Pancreas (tissue), 10 donors: ENCODE measurements around the gene RGS12. TPM values are rescaled to one million over a fixed set of nuclear protein-coding genes. Genes with fewer than 3 reads are reported as not detected.
A peak's percentile ranks its signal among the peaks of the same experiment; 100 is the strongest.

Experiments
- ATAC-seq, 4 donors: fragments of 200-7000 bp; cut with Tn5 transposase; one replicate each; pipeline versions ENCODE4 v1.8.0 to v1.9.1; 2020; ENCODE audit warnings: mild to moderate bottlenecking in 4 of 4, moderate library complexity in 4 of 4
- DNase-seq, 6 donors: peaks; one replicate each; pipeline ENCODE4 v3.0.0-alpha.2; 2020
- FAIRE-seq: peaks from 2 replicates; lab custom pipeline; 2012; peaks lifted over from hg19 to GRCh38; lab: Jason Lieb, UNC
- H3K27ac ChIP-seq, 4 donors: fragments of 200-600 bp; sonication (generic); 1 replicate in 3 of 4; 2 replicates in 1 of 4; pipeline versions ENCODE4 v1.5.0 to v1.8.0; 2020
- H3K27me3 ChIP-seq, 4 donors: fragments of 200-600 bp; one replicate each; pipeline ENCODE4 v1.8.0; 2021
- H3K36me3 ChIP-seq, 3 donors: fragments of 200-600 bp; sonication (generic) in 1 of 3; one replicate each; pipeline versions ENCODE4 v1.5.0 to v1.8.0; 2020 to 2021
- H3K4me1 ChIP-seq, 3 donors: fragments of 200-600 bp; one replicate each; pipeline ENCODE4 v1.8.0; 2021
- H3K4me3 ChIP-seq, 4 donors: fragments of 200-600 bp; sonication (generic) in 2 of 4; one replicate each; pipeline versions ENCODE4 v1.5.0 to v1.8.0; 2020 to 2021
- H3K9me3 ChIP-seq, 4 donors: fragments of 200-600 bp; one replicate each; pipeline ENCODE4 v1.8.0; 2021
- CTCF ChIP-seq, 4 donors: fragments of 200-600 bp; sonication (generic) in 3 of 4; IDR thresholded peaks; one replicate each; pipeline versions ENCODE4 v1.5.0 to v1.8.0; 2021; ENCODE audit warnings: antibody characterized with exemption in 4 of 4
- WGBS, 2 donors: extraction: QIAGEN DNeasy Blood & Tissue Kit; methylation state at CpG; one replicate each; pipeline ENCODE4 v1.1.7; 2013; 5-methylcytosine and 5-hydroxymethylcytosine counted together
- intact Hi-C, 3 donors: fragments of 100-400 bp; cut with DNase I; formaldehyde crosslinking; loops; one replicate each; pipeline versions ENCODE4 v1.11.1 to v1.14.2; 2022
- polyA plus RNA-seq, 2 donors: library from polyadenylated mRNA; stranded (reverse); fragments of 200-250 nt; gene quantifications; one replicate each; pipeline ENCODE4 v1.2.3, GENCODE V29; 2013
- total RNA-seq, 6 donors: library from RNA; stranded (reverse); fragmentation: NEBNext Ultra II Directional in 4 of 6; extraction: Animal tissue kit (Norgen Biotek cat#: 25700) in 4 of 6; gene quantifications; one replicate each; pipeline versions ENCODE4 v1.2.1 to v1.2.4, GENCODE V29; 2021 to 2023
- donor health status: healthy with polysubstance abuse.
- donor health status: DM: no; HTN: no; CAD: no; lungs with moderate emphysema.
- donor health status: DM: no; HTN: no; CAD: no.
- donor health status: control.
- donor health status: control.
- donor health status: Bipolar disorder and iron deficiency.
- donor health status: DM: yes; HTN: yes; CAD: no.
- donor health status: DM: no; HTN: no; CAD: no.
- donor health status: DM: no; HTN: no; CAD: no.
- donor health status: DM: yes; HTN: yes; CAD: no.

Gene RGS12
- total and polyA plus RNA-seq, 8 donors = 4.6 to 21.6 (median 10.4) TPM

- WGBS, 2 donors = 94 to 97% methylated on average over 28 of the region's 28 CpGs
- intact Hi-C loops = loop anchor here in 2 of 3 donors (5.0 to 10.0 kb wide), 3 partner anchors 105 to 142 kb away; partner anchors contain the start of gene HGFAC (in 1 of the 2)
- Histone ChIP-seq H3K36me3 (no peaks in the 10 kb centered on the region), H3K9me3 (no peaks in the 10 kb centered on the region), H3K27me3 (no peaks in the 10 kb centered on the region), H3K4me1 (no peaks in the 10 kb centered on the region), H3K27ac (no peak overlapping the region), H3K4me3 (no peak overlapping the region)
- FAIRE-seq (no peak), ATAC-seq (no peak), DNase-seq (peak in 1 of 6 donors; percentile 69)
- TF ChIP-seq CTCF (IDR thresholded peaks at IDR 0.05) = no peak
These were observed 47.3 kb downstream of the RGS12 start for GRCh38 chr4:3340038-3340699.

GRCh38 chr4:3340700-3341083 lies 47.9 kb downstream of the RGS12 start:
- intact Hi-C loops = loop anchor here in 2 of 3 donors (5.0 to 10.0 kb wide), 3 partner anchors 104 to 142 kb away; partner anchors contain the start of gene HGFAC (in 1 of the 2)

GRCh38 chr4:3341760-3342159 lies 48.9 kb downstream of the RGS12 start:
- Histone ChIP-seq H3K4me3 (no peak overlapping the region), H3K4me1 (no peaks in the 10 kb centered on the region), H3K27me3 (no peaks in the 10 kb centered on the region), H3K9me3 (no peaks in the 10 kb centered on the region), H3K36me3 (no peaks in the 10 kb centered on the region), H3K27ac (no peak overlapping the region)
- WGBS, 2 donors = 74 to 76% methylated on average over 7 of the region's 7 CpGs
- ATAC-seq (no peak), FAIRE-seq (no peak), DNase-seq (peak in 1 of 6 donors; percentile 4)
- intact Hi-C loops = loop anchor here in 2 of 3 donors (5.0 to 10.0 kb wide), 3 partner anchors 103 to 141 kb away; partner anchors contain the start of gene HGFAC (in 1 of the 2)
- TF ChIP-seq CTCF (IDR thresholded peaks at IDR 0.05) = no peak

More at GRCh38 chr4:3340700-3341083, 47.9 kb downstream of the RGS12 start:
- FAIRE-seq (no peak), DNase-seq (peak; percentile 83 to 97 (median 87)), ATAC-seq (peak; percentile 91 to 98 (median 96))
- Histone ChIP-seq H3K4me1 (no peaks in the 10 kb centered on the region), H3K9me3 (no peaks in the 10 kb centered on the region), H3K27ac (no peak overlapping the region), H3K4me3 (no peak overlapping the region), H3K27me3 (no peaks in the 10 kb centered on the region), H3K36me3 (no peaks in the 10 kb centered on the region)
- 43 to 44% methylated on average over 16 of the region's 16 CpGs for WGBS, 2 donors
- peak in 3 of 4 donors; percentile 17 to 24 (median 23) for TF ChIP-seq CTCF (IDR thresholded peaks at IDR 0.05)

- Histone ChIP-seq H3K27me3 (no peaks in the 10 kb centered on the region), H3K27ac (no peak overlapping the region), H3K4me3 (no peak overlapping the region), H3K36me3 (no peaks in the 10 kb centered on the region), H3K4me1 (no peaks in the 10 kb centered on the region), H3K9me3 (no peaks in the 10 kb centered on the region)
- ATAC-seq = no peak
- no peak for DNase-seq
- intact Hi-C loops = loop anchor here in 2 of 3 donors (5.0 to 10.0 kb wide), 3 partner anchors 102 to 140 kb away; partner anchors contain the start of gene HGFAC (in 1 of the 2)
- FAIRE-seq = no peak
- TF ChIP-seq CTCF (IDR thresholded peaks at IDR 0.05) = no peak
- 70 to 72% methylated on average over 8 of the region's 8 CpGs for WGBS, 2 donors
These were observed 49.5 kb downstream of the RGS12 start for GRCh38 chr4:3342182-3342854.

Other genes with a start within 250 kb of the RGS12 start
- not detected for gene HTT-AS, start 218.5 kb upstream of the RGS12 start, total RNA-seq
- not detected for gene HTT-AS, start 218.5 kb upstream of the RGS12 start, polyA plus RNA-seq
- gene HTT, start 218.3 kb upstream of the RGS12 start, total RNA-seq = 10 to 100 TPM; 32.5 to 55.2 (median 42.7) TPM
- gene HTT, start 218.3 kb upstream of the RGS12 start, polyA plus RNA-seq = 10 to 100 TPM; 23.1 to 52.8 TPM
- gene MSANTD1, start 43.9 kb upstream of the RGS12 start, total RNA-seq = 1 to 10 TPM in 2 of 6 donors, under 1 TPM in 4; 0.54 to 1.6 (median 0.88) TPM
- gene MSANTD1, start 43.9 kb upstream of the RGS12 start, polyA plus RNA-seq = 1 to 10 TPM; 1.3 to 2.9 TPM
- under 1 TPM in 3 of 6 donors, not detected in 3; 0.09 to 0.47 (median 0.13) TPM for gene HGFAC, start 148.9 kb downstream of the RGS12 start, total RNA-seq
- 1 to 10 TPM; 1.2 to 2.2 TPM for gene HGFAC, start 148.9 kb downstream of the RGS12 start, polyA plus RNA-seq
- gene DOK7, start 170.3 kb downstream of the RGS12 start, total RNA-seq = 1 to 10 TPM; 2.5 to 8.0 (median 4.2) TPM
- 1 to 10 TPM; 2.8 to 5.8 TPM for gene DOK7, start 170.3 kb downstream of the RGS12 start, polyA plus RNA-seq
- gene LRPAP1, start 239.4 kb downstream of the RGS12 start, total RNA-seq = 100 to 1,000 TPM in 4 of 6 donors, 10 to 100 TPM in 2; 83.9 to 129 (median 111) TPM
- 100 to 1,000 TPM in 1 of 2 donors, 10 to 100 TPM in 1; 30.4 to 111 TPM for gene LRPAP1, start 239.4 kb downstream of the RGS12 start, polyA plus RNA-seq